ENCODE measurements around the gene COX20.

Gene COX20

GRCh38 chr1:244854166-244854565, 18.7 kb downstream of the COX20 start:
- no peak for ATAC-seq

GRCh38 chr1:244854865-244855578, 19.6 kb downstream of the COX20 start:
- ATAC-seq = no peak

GRCh38 chr1:244857761-244858160, 22.3 kb downstream of the COX20 start:
- no peak for ATAC-seq

- ATAC-seq = no peak
Observed at GRCh38 chr1:244858357-244858756, 22.9 kb downstream of the COX20 start.

GRCh38 chr1:244860078-244860477, 24.6 kb downstream of the COX20 start:
- ATAC-seq = no peak

GRCh38 chr1:244860914-244861610, 25.6 kb downstream of the COX20 start:
- ATAC-seq = no peak

- ATAC-seq = no peak
Observed at GRCh38 chr1:244861683-244862082, 26.2 kb downstream of the COX20 start.

GRCh38 chr1:244862354-244862698, 26.9 kb downstream of the COX20 start:
- no peak for ATAC-seq

- ATAC-seq = peak; percentile 61 to 73
Observed at GRCh38 chr1:244862699-244863490, 27.4 kb downstream of the COX20 start.

- peak in 1 of 2 donors; percentile 0 for ATAC-seq
Observed at GRCh38 chr1:244863491-244864252, 28.2 kb downstream of the COX20 start.

- ATAC-seq = peak; percentile 60 to 65
Observed at GRCh38 chr1:244864253-244865027, 29.0 kb downstream of the COX20 start, which contains the start of gene HNRNPU. HNRNPU (minus strand) TSS chr1:244864543; CDS start chr1:244864307, 236 bp downstream.

GRCh38 chr1:244865028-244865371, 29.5 kb downstream of the COX20 start:
- ATAC-seq = no peak

- no peak for ATAC-seq
Observed at GRCh38 chr1:244865820-244866219, 30.4 kb downstream of the COX20 start.

GRCh38 chr1:244866355-244866754, 30.9 kb downstream of the COX20 start:
- no peak for ATAC-seq

GRCh38 chr1:244868484-244869363, 33.3 kb downstream of the COX20 start:
- no peak for ATAC-seq

- ATAC-seq = no peak
Observed at GRCh38 chr1:244869364-244869827, 33.9 kb downstream of the COX20 start.

GRCh38 chr1:244869950-244870349, 34.5 kb downstream of the COX20 start:
- ATAC-seq = no peak

GRCh38 chr1:244874974-244875579, 39.6 kb downstream of the COX20 start:
- no peak for ATAC-seq

- ATAC-seq = no peak
Observed at GRCh38 chr1:244876228-244876910, 40.9 kb downstream of the COX20 start.

GRCh38 chr1:244878681-244879080, 43.2 kb downstream of the COX20 start:
- no peak for ATAC-seq
